Medulla oblongata (tissue), 1 donor: ENCODE measurements around the gene NR2C2AP.
A peak's percentile ranks its signal among the peaks of the same experiment; 100 is the strongest.
"Not testable (repeated sequence)": the region's sequence is repeated elsewhere in the genome, so short reads cannot be mapped to it uniquely, and the experiment has no call there.

Experiments
- DNase-seq: peaks from one replicate; pipeline ENCODE4 v3.0.0-alpha.2; 2015; ENCODE audit errors: extremely low spot score

The NR2C2AP gene

GRCh38 chr19:19181488-19181998 is 21.7 kb downstream of the NR2C2AP start:
- DNase-seq: no peak

GRCh38 chr19:19179548-19180441 is 23.4 kb downstream of the NR2C2AP start:
- no peak for DNase-seq

GRCh38 chr19:19176950-19177349 is 26.3 kb downstream of the NR2C2AP start:
- DNase-seq: no peak

GRCh38 chr19:19173243-19173642 is 30.0 kb downstream of the NR2C2AP start:
- DNase-seq: not testable (repeated sequence)

- DNase-seq: no peak
Measured at GRCh38 chr19:19171821-19172532, 31.2 kb downstream of the NR2C2AP start.

- DNase-seq: no peak
Measured at GRCh38 chr19:19170873-19171672, 32.1 kb downstream of the NR2C2AP start.

GRCh38 chr19:19170053-19170872 is 33.0 kb downstream of the NR2C2AP start, which contains the start of gene MEF2B:
MEF2B (minus strand) TSS chr19:19170263; CDS start chr19:19150735, 19,528 bp downstream.
- peak; percentile 23 for DNase-seq

GRCh38 chr19:19169236-19170052 is 33.8 kb downstream of the NR2C2AP start:
- no peak for DNase-seq

GRCh38 chr19:19167612-19168011 is 35.6 kb downstream of the NR2C2AP start:
- no peak for DNase-seq

- DNase-seq: no peak
Measured at GRCh38 chr19:19165396-19165795, 37.8 kb downstream of the NR2C2AP start.

- DNase-seq: no peak
Measured at GRCh38 chr19:19162495-19162894, 40.7 kb downstream of the NR2C2AP start.

- no peak for DNase-seq
Measured at GRCh38 chr19:19160461-19161035, 42.7 kb downstream of the NR2C2AP start.

- no peak for DNase-seq
Measured at GRCh38 chr19:19159534-19159933, 43.7 kb downstream of the NR2C2AP start.

GRCh38 chr19:19157808-19158207 is 45.4 kb downstream of the NR2C2AP start:
- no peak for DNase-seq

GRCh38 chr19:19155495-19156219 is 47.6 kb downstream of the NR2C2AP start:
- DNase-seq: no peak

GRCh38 chr19:19154768-19155494 is 48.3 kb downstream of the NR2C2AP start:
- no peak for DNase-seq

GRCh38 chr19:19152668-19153384 is 50.4 kb downstream of the NR2C2AP start:
- no peak for DNase-seq

- no peak for DNase-seq
Measured at GRCh38 chr19:19151418-19151817, 51.8 kb downstream of the NR2C2AP start.
